RWPE2 (cell line): ENCODE measurements around the gene CCDC107.

Source experiments
- ATAC-seq: fragments of 200-7000 bp; cut with Tn5 transposase; 3 replicates; pipeline ENCODE4 v1.9.1; 2021; ENCODE audit warnings: low read depth
- DNase-seq: peaks from one replicate; pipeline ENCODE4 v3.0.0-alpha.2; 2020; ENCODE audit warnings: low spot score
- H3K27ac ChIP-seq: fragments of 450-650 bp; 2 replicates; pipeline ENCODE4 v1.5.1; 2017; ENCODE audit warnings: mild to moderate bottlenecking; ENCODE audit not compliant: poor library complexity, severe bottlenecking
- H3K27me3 ChIP-seq: fragments of 250-450 bp; sonication (Bioruptor Pico); 2 replicates; pipeline ENCODE4 v1.5.1; 2021; ENCODE audit warnings: mild to moderate bottlenecking, moderate library complexity; ENCODE audit not compliant: insufficient read depth, poor library complexity, severe bottlenecking
- H3K36me3 ChIP-seq: fragments of 250-450 bp; sonication (Bioruptor Pico); 2 replicates; pipeline ENCODE4 v1.5.1; 2020; ENCODE audit warnings: low read depth, mild to moderate bottlenecking, moderate library complexity
- H3K4me1 ChIP-seq: fragments of 250-450 bp; sonication (Bioruptor Pico); 2 replicates; pipeline ENCODE4 v1.5.1; 2021; ENCODE audit warnings: mild to moderate bottlenecking, moderate library complexity; ENCODE audit not compliant: insufficient read depth, poor library complexity, severe bottlenecking
- H3K4me3 ChIP-seq: fragments of 250-450 bp; sonication (Bioruptor Pico); 2 replicates; pipeline ENCODE4 v1.5.1; 2021; ENCODE audit warnings: mild to moderate bottlenecking, moderate library complexity; ENCODE audit not compliant: severe bottlenecking
- H3K9me3 ChIP-seq: fragments of 250-450 bp; sonication (Bioruptor Pico); 2 replicates; pipeline ENCODE4 v1.5.1; 2021; ENCODE audit warnings: mild to moderate bottlenecking, moderate library complexity; ENCODE audit not compliant: severe bottlenecking
- CTCF ChIP-seq: fragments of 450-650 bp; IDR thresholded peaks from one replicate; pipeline ENCODE4 v1.5.1; 2017; ENCODE audit warnings: mild to moderate bottlenecking, moderate library complexity; ENCODE audit not compliant: poor library complexity, severe bottlenecking

CCDC107 gene

DNA sequence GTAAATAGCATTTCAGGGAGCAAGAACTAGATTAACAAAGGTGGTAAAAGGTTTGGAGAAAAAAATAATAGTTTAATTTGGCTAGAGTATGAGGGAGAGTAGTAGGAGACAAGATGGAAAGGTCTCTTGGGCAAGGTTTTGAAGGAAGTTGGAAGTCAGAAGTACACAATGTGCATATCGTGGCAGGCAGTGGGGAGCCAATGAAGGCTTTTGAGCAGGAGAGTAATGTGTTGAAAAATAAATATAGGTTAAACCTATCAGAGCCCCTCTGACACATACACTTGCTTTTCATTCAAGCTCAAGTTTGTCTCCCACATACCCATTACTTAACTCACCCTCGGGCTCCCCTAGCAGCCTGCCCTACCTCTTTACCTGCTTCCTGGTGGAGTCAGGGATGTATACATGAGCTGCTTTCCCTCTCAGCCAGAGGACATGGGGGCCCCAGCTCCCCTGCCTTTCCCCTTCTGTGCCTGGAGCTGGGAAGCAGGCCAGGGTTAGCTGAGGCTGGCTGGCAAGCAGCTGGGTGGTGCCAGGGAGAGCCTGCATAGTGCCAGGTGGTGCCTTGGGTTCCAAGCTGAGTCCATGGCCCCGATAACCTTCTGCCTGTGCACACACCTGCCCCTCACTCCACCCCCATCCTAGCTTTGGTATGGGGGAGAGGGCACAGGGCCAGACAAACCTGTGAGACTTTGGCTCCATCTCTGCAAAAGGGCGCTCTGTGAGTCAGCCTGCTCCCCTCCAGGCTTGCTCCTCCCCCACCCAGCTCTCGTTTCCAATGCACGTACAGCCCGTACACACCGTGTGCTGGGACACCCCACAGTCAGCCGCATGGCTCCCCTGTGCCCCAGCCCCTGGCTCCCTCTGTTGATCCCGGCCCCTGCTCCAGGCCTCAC, 15.3 kb downstream of the CCDC107 start, which contains the start of gene CA9:
CA9 (plus strand) TSS at position 797 of the 893 bp plus-strand sequence; CDS start at position 829, 32 bp downstream.
- Histone ChIP-seq H3K9me3 (no peaks in the 10 kb centered on the region), H3K36me3 (peaks cover 14% of the 10 kb centered on the region; the same call in 1 of the 2 replicates), H3K4me1 (peaks cover 15% of the 10 kb centered on the region), H3K27ac (peak within 1 kb of the TSS; percentile 74), H3K27me3 (no peaks in the 10 kb centered on the region), H3K4me3 (peak within 1 kb of the TSS; percentile 40)
- ATAC-seq (peak; percentile 71), DNase-seq (no peak)
- TF ChIP-seq CTCF = no peak

- no peaks in the 10 kb centered on the region for H3K9me3 ChIP-seq
- peaks cover 12% of the 10 kb centered on the region for H3K4me1 ChIP-seq
- peak overlapping the region; percentile 74 for H3K27ac ChIP-seq
- no peaks in the 10 kb centered on the region for H3K27me3 ChIP-seq
- ATAC-seq (no peak; the same call in 2 of the 3 replicates), DNase-seq (no peak)
- H3K4me3 ChIP-seq = peak overlapping the region; percentile 40
- TF ChIP-seq CTCF = no peak
- H3K36me3 ChIP-seq = peaks cover 14% of the 10 kb centered on the region; the same call in 1 of the 2 replicates
These were observed 15.9 kb downstream of the CCDC107 start for GRCh38 chr9:35674025-35674361.

DNA sequence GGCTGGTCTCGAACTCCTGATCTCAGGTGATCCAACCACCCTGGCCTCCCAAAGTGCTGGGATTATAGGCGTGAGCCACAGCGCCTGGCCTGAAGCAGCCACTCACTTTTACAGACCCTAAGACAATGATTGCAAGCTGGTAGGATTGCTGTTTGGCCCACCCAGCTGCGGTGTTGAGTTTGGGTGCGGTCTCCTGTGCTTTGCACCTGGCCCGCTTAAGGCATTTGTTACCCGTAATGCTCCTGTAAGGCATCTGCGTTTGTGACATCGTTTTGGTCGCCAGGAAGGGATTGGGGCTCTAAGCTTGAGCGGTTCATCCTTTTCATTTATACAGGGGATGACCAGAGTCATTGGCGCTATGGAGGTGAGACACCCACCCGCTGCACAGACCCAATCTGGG, 17.1 kb downstream of the CCDC107 start:
- H3K27me3 ChIP-seq = no peaks in the 10 kb centered on the region
- H3K9me3 ChIP-seq = no peaks in the 10 kb centered on the region
- H3K27ac ChIP-seq = peak overlapping the region; percentile 74
- peaks cover 4% of the 10 kb centered on the region for H3K4me1 ChIP-seq
- ATAC-seq (no peak), DNase-seq (no peak)
- TF ChIP-seq CTCF = no peak
- H3K4me3 ChIP-seq = peak overlapping the region; percentile 40
- peaks cover 17% of the 10 kb centered on the region for H3K36me3 ChIP-seq

- H3K27ac ChIP-seq = peak overlapping the region; percentile 74
- no peak for TF ChIP-seq CTCF
- peak; percentile 7; the same call in 1 of the 3 replicates for ATAC-seq
- H3K27me3 ChIP-seq = no peaks in the 10 kb centered on the region
- no peak for DNase-seq
- peaks cover 4% of the 10 kb centered on the region for H3K4me1 ChIP-seq
- peaks cover 23% of the 10 kb centered on the region for H3K36me3 ChIP-seq
- peak overlapping the region; percentile 40 for H3K4me3 ChIP-seq
- H3K9me3 ChIP-seq = no peaks in the 10 kb centered on the region
These were observed 17.8 kb downstream of the CCDC107 start for GRCh38 chr9:35675732-35676392.
